Neural cell (in vitro differentiated cells): ENCODE measurements around the gene KCNAB1. TPM values are rescaled to one million over a fixed set of nuclear protein-coding genes. Genes with fewer than 3 reads are reported as not detected.

Source experiments
- H2AFZ ChIP-seq: fragments of 200-600, 300-800 bp; sonication (generic), shearing (Covaris generic); 2 replicates; pipeline ENCODE4 v1.6.0; 2014; ENCODE audit warnings: low read depth, mild to moderate bottlenecking, antibody characterized with exemption, low read length, moderate library complexity
- H3F3A ChIP-seq: fragments of 200-600 bp; shearing (Covaris generic); 2 replicates; pipeline ENCODE4 v1.6.1; 2016; ENCODE audit warnings: mild to moderate bottlenecking, moderate library complexity, mixed read lengths, antibody characterized with exemption, low read length; ENCODE audit not compliant: insufficient read depth, poor library complexity, severe bottlenecking
- H3K27ac ChIP-seq: fragments of 200-600, 300-800 bp; sonication (generic), shearing (Covaris generic); 2 replicates; pipeline ENCODE4 v1.5.1; 2014; ENCODE audit warnings: mild to moderate bottlenecking, low read length, moderate library complexity
- H3K27me3 ChIP-seq: fragments of 300-800, 200-600 bp; sonication (generic), shearing (Covaris generic); 2 replicates; pipeline ENCODE4 v1.6.0; 2014; ENCODE audit warnings: mild to moderate bottlenecking, low read depth, low read length, moderate library complexity; ENCODE audit not compliant: insufficient read depth
- H3K36me3 ChIP-seq: fragments of 300-800, 200-600 bp; sonication (generic), shearing (Covaris generic); 2 replicates; pipeline ENCODE4 v1.5.1; 2014; ENCODE audit warnings: mild to moderate bottlenecking, antibody characterized with exemption, low read length, moderate library complexity; ENCODE audit not compliant: insufficient read depth
- H3K4me2 ChIP-seq: fragments of 300-800, 200-600 bp; sonication (generic), shearing (Covaris generic); 2 replicates; pipeline ENCODE4 v1.6.0; 2014; ENCODE audit warnings: mild to moderate bottlenecking, low read length
- H3K4me3 ChIP-seq: fragments of 300-800, 200-600 bp; sonication (generic), shearing (Covaris generic); 2 replicates; pipeline ENCODE4 v1.5.1; 2014; ENCODE audit warnings: mild to moderate bottlenecking, low read length, moderate library complexity
- H3K79me2 ChIP-seq: fragments of 200-600 bp; shearing (Covaris generic); replicated peaks from 2 replicates; pipeline ENCODE4 v1.6.0; 2014; ENCODE audit warnings: mild to moderate bottlenecking, low read length, moderate library complexity; ENCODE audit not compliant: insufficient read depth
- H3K9ac ChIP-seq: fragments of 300-800, 200-600 bp; sonication (generic), shearing (Covaris generic); 2 replicates; pipeline ENCODE4 v1.6.1; 2016; ENCODE audit warnings: mild to moderate bottlenecking, low read length, mixed read lengths
- H3K9me2 ChIP-seq: fragments of 200-600 bp; shearing (Covaris generic); 2 replicates; pipeline ENCODE4 v1.6.1; 2016; ENCODE audit warnings: mild to moderate bottlenecking, low read length, mixed read lengths; ENCODE audit not compliant: insufficient read depth
- H3K9me3 ChIP-seq: fragments of 200-600, 300-800 bp; sonication (generic), shearing (Covaris generic); 2 replicates; pipeline ENCODE4 v1.6.1; 2016; ENCODE audit warnings: mild to moderate bottlenecking, mixed run types, low read length, moderate library complexity, mixed read lengths
- H4K20me1 ChIP-seq: fragments of 200-600 bp; shearing (Covaris generic); 2 replicates; pipeline ENCODE4 v1.6.1; 2016; ENCODE audit warnings: mild to moderate bottlenecking, mixed run types; ENCODE audit not compliant: insufficient read depth
- CTCF ChIP-seq: fragments of 450-650 bp; IDR thresholded peaks from 2 replicates; pipeline ENCODE4 v1.5.1; 2014; ENCODE audit warnings: antibody characterized with exemption, mild to moderate bottlenecking, moderate library complexity; ENCODE audit not compliant: poor library complexity, severe bottlenecking
- EP300 ChIP-seq: fragments of 450-650 bp; conservative IDR thresholded peaks from 2 replicates; pipeline ENCODE4 v1.6.1; 2014; ENCODE audit warnings: antibody characterized with exemption, mild to moderate bottlenecking, moderate library complexity; ENCODE audit not compliant: poor library complexity, severe bottlenecking
- EZH2 ChIP-seq: fragments of 200-600, 300-800 bp; shearing (Covaris generic), sonication (generic); IDR thresholded peaks from 2 replicates; pipeline ENCODE4 v1.6.1; 2014; ENCODE audit warnings: antibody characterized with exemption, low read length, borderline replicate concordance, mild to moderate bottlenecking; ENCODE audit not compliant: insufficient read depth, poor library complexity, severe bottlenecking
- MXI1 ChIP-seq: fragments of 450-650 bp; conservative IDR thresholded peaks from 2 replicates; pipeline ENCODE4 v1.6.1; 2014; ENCODE audit warnings: antibody characterized with exemption, mild to moderate bottlenecking; ENCODE audit not compliant: poor library complexity, severe bottlenecking
- POLR2AphosphoS5 ChIP-seq: IDR thresholded peaks from 2 replicates; pipeline ENCODE4 v1.6.1; 2012
- RAD21 ChIP-seq: fragments of 450-650 bp; conservative IDR thresholded peaks from 2 replicates; pipeline ENCODE4 v1.6.1; 2014; ENCODE audit warnings: antibody characterized with exemption, mild to moderate bottlenecking, moderate library complexity
- REST ChIP-seq: IDR thresholded peaks from 2 replicates; pipeline ENCODE4 v1.6.1; 2012; ENCODE audit warnings: borderline replicate concordance
- SMC3 ChIP-seq: fragments of 450-650 bp; conservative IDR thresholded peaks from 2 replicates; pipeline ENCODE4 v1.6.1; 2014; ENCODE audit warnings: antibody characterized with exemption, mild to moderate bottlenecking, moderate library complexity; ENCODE audit not compliant: poor library complexity
- TAF1 ChIP-seq: IDR thresholded peaks from 2 replicates; pipeline ENCODE4 v1.6.1; 2012; ENCODE audit warnings: low read depth
- polyA plus RNA-seq: library from polyadenylated mRNA; depleted of rRNA; stranded (reverse); fragments of >200 nt; gene quantifications from 2 replicates; pipeline ENCODE4 v1.2.3, GENCODE V29; 2014

The KCNAB1 gene
- polyA plus RNA-seq, 1 donor from 2014 or later, result 14.9 TPM

- no peak overlapping the region for H3K4me2 ChIP-seq
- H2AFZ ChIP-seq, result no peak overlapping the region
- no peak overlapping the region for H3K9ac ChIP-seq
- H3K9me3 ChIP-seq, result no peaks in the 10 kb centered on the region
- no peaks in the 10 kb centered on the region for H3K79me2 ChIP-seq
- H3K27ac ChIP-seq, result no peak overlapping the region
- no peaks in the 10 kb centered on the region for H3K9me2 ChIP-seq
- H3K27me3 ChIP-seq, result no peaks in the 10 kb centered on the region
- H3F3A ChIP-seq, result no peaks in the 10 kb centered on the region
- H4K20me1 ChIP-seq, result no peaks in the 10 kb centered on the region
- TF ChIP-seq SMC3, result no peak
- TF ChIP-seq CTCF, result no peak
- TF ChIP-seq TAF1, result no peak
- TF ChIP-seq EZH2, result no peak
- no peak for TF ChIP-seq POLR2AphosphoS5
- no peak for TF ChIP-seq MXI1
- TF ChIP-seq RAD21, result no peak
- no peak for TF ChIP-seq EP300
- no peak for TF ChIP-seq REST
- H3K36me3 ChIP-seq, result no peaks in the 10 kb centered on the region
- no peak overlapping the region for H3K4me3 ChIP-seq
These were observed 10.9 kb downstream of the KCNAB1 start for GRCh38 chr3:156131241-156131640.

GRCh38 chr3:156131799-156132198 is 11.4 kb downstream of the KCNAB1 start:
- H3K9me2 ChIP-seq, result no peaks in the 10 kb centered on the region
- H3K4me2 ChIP-seq, result no peak overlapping the region
- H3F3A ChIP-seq, result no peaks in the 10 kb centered on the region
- peak overlapping the region; percentile 59 for H3K27ac ChIP-seq
- peak overlapping the region; percentile 36 for H3K4me3 ChIP-seq
- no peaks in the 10 kb centered on the region for H3K79me2 ChIP-seq
- no peaks in the 10 kb centered on the region for H3K9me3 ChIP-seq
- no peaks in the 10 kb centered on the region for H4K20me1 ChIP-seq
- H3K9ac ChIP-seq, result no peak overlapping the region
- H3K27me3 ChIP-seq, result no peaks in the 10 kb centered on the region
- no peaks in the 10 kb centered on the region for H3K36me3 ChIP-seq
- TF ChIP-seq CTCF (no peak), EP300 (no peak), EZH2 (no peak), TAF1 (no peak), RAD21 (no peak), MXI1 (no peak), REST (no peak), POLR2AphosphoS5 (no peak), SMC3 (no peak)
- no peak overlapping the region for H2AFZ ChIP-seq
